NT2/D1 (cell line): ENCODE data around the gene WDFY4.

ENCODE experiments used
- DNase-seq: peaks from one replicate; pipeline ENCODE4 v3.0.0-alpha.2; 2011; ENCODE audit warnings: low read depth, low spot score
- H3K27me3 ChIP-seq: 2 replicates; pipeline ENCODE4 v1.6.0; 2011; ENCODE audit warnings: mild to moderate bottlenecking; ENCODE audit not compliant: insufficient read length, insufficient read depth
- H3K36me3 ChIP-seq: 2 replicates; pipeline ENCODE4 v1.6.1; 2011; ENCODE audit warnings: mild to moderate bottlenecking, low read length, mixed read lengths; ENCODE audit not compliant: insufficient read depth, insufficient read length
- H3K4me1 ChIP-seq: 2 replicates; pipeline ENCODE4 v1.5.1; 2011; ENCODE audit not compliant: insufficient read depth, insufficient read length
- H3K4me3 ChIP-seq: 2 replicates; pipeline ENCODE4 v1.5.1; 2011; ENCODE audit warnings: low read depth; ENCODE audit not compliant: insufficient read length
- H3K9ac ChIP-seq: 2 replicates; pipeline ENCODE4 v1.6.0; 2011; ENCODE audit warnings: low read depth; ENCODE audit not compliant: insufficient read length
- H3K9me3 ChIP-seq: 2 replicates; pipeline ENCODE4 v1.5.1; 2011; ENCODE audit warnings: mild to moderate bottlenecking, low read length; ENCODE audit not compliant: insufficient read depth
- SUZ12 ChIP-seq: IDR thresholded peaks from 2 replicates; pipeline ENCODE4 v1.6.1; 2011; ENCODE audit not compliant: insufficient read length, insufficient read depth; ENCODE audit errors: extremely low read depth
- YY1 ChIP-seq: IDR thresholded peaks from 2 replicates; pipeline ENCODE4 v1.6.1; 2011; ENCODE audit not compliant: insufficient read length, insufficient read depth
- ZNF274 ChIP-seq: IDR thresholded peaks from 2 replicates; pipeline ENCODE4 v1.6.1; 2011; ENCODE audit warnings: mild to moderate bottlenecking, low read depth, low read length

The WDFY4 gene

GRCh38 chr10:48843198-48843597, 158.5 kb downstream of the WDFY4 start:
- H3K9ac ChIP-seq, result no peak overlapping the region
- no peak for DNase-seq
- H3K4me3 ChIP-seq, result no peak overlapping the region
- TF ChIP-seq ZNF274, result no peak
- TF ChIP-seq SUZ12, result no peak
- TF ChIP-seq YY1, result no peak
- no peaks in the 10 kb centered on the region for H3K36me3 ChIP-seq
- no peaks in the 10 kb centered on the region for H3K4me1 ChIP-seq
- H3K9me3 ChIP-seq, result no peaks in the 10 kb centered on the region
- no peaks in the 10 kb centered on the region for H3K27me3 ChIP-seq

GRCh38 chr10:48844616-48845015, 159.9 kb downstream of the WDFY4 start:
- Histone ChIP-seq H3K27me3 (no peaks in the 10 kb centered on the region), H3K9me3 (no peaks in the 10 kb centered on the region), H3K9ac (no peak overlapping the region), H3K4me1 (no peaks in the 10 kb centered on the region), H3K36me3 (no peaks in the 10 kb centered on the region), H3K4me3 (no peak overlapping the region)
- DNase-seq, result no peak
- TF ChIP-seq SUZ12, result no peak
- no peak for TF ChIP-seq ZNF274
- TF ChIP-seq YY1, result no peak

GRCh38 chr10:48845512-48845911, 160.8 kb downstream of the WDFY4 start:
- Histone ChIP-seq H3K9ac (no peak overlapping the region), H3K9me3 (no peaks in the 10 kb centered on the region), H3K27me3 (no peaks in the 10 kb centered on the region), H3K36me3 (no peaks in the 10 kb centered on the region), H3K4me1 (no peaks in the 10 kb centered on the region), H3K4me3 (no peak overlapping the region)
- no peak for DNase-seq
- no peak for TF ChIP-seq YY1
- no peak for TF ChIP-seq ZNF274

- H3K4me1 ChIP-seq, result no peaks in the 10 kb centered on the region
- H3K9me3 ChIP-seq, result no peaks in the 10 kb centered on the region
- no peak overlapping the region for H3K9ac ChIP-seq
- H3K27me3 ChIP-seq, result no peaks in the 10 kb centered on the region
- no peaks in the 10 kb centered on the region for H3K36me3 ChIP-seq
- TF ChIP-seq ZNF274 (no peak), YY1 (no peak), SUZ12 (no peak)
- no peak for DNase-seq
- H3K4me3 ChIP-seq, result no peak overlapping the region
Observed at GRCh38 chr10:48847691-48848090, 163.0 kb downstream of the WDFY4 start.

GRCh38 chr10:48856855-48857254, 172.2 kb downstream of the WDFY4 start:
- Histone ChIP-seq H3K27me3 (no peaks in the 10 kb centered on the region), H3K9ac (no peak overlapping the region), H3K9me3 (no peaks in the 10 kb centered on the region), H3K4me1 (no peaks in the 10 kb centered on the region), H3K4me3 (no peak overlapping the region), H3K36me3 (no peaks in the 10 kb centered on the region)
- TF ChIP-seq ZNF274 (no peak), SUZ12 (no peak), YY1 (no peak)
- DNase-seq, result no peak

GRCh38 chr10:48872234-48872633, 187.6 kb downstream of the WDFY4 start:
- TF ChIP-seq SUZ12, result no peak
- TF ChIP-seq YY1, result no peak
- no peak for TF ChIP-seq ZNF274
- H3K9ac ChIP-seq, result no peak overlapping the region
- no peak overlapping the region for H3K4me3 ChIP-seq
- H3K9me3 ChIP-seq, result no peaks in the 10 kb centered on the region
- H3K27me3 ChIP-seq, result no peaks in the 10 kb centered on the region
- DNase-seq, result no peak
- no peaks in the 10 kb centered on the region for H3K4me1 ChIP-seq
- H3K36me3 ChIP-seq, result no peaks in the 10 kb centered on the region

GRCh38 chr10:48878091-48878490, 193.4 kb downstream of the WDFY4 start:
- Histone ChIP-seq H3K36me3 (no peaks in the 10 kb centered on the region), H3K4me1 (peaks cover 2% of the 10 kb centered on the region), H3K9ac (no peak overlapping the region), H3K27me3 (no peaks in the 10 kb centered on the region), H3K9me3 (no peaks in the 10 kb centered on the region), H3K4me3 (no peak overlapping the region)
- TF ChIP-seq SUZ12 (no peak), YY1 (no peak), ZNF274 (no peak)
- no peak for DNase-seq

- Histone ChIP-seq H3K4me3 (no peak overlapping the region), H3K9me3 (no peaks in the 10 kb centered on the region), H3K9ac (no peak overlapping the region), H3K4me1 (peaks cover 2% of the 10 kb centered on the region), H3K36me3 (no peaks in the 10 kb centered on the region), H3K27me3 (no peaks in the 10 kb centered on the region)
- no peak for DNase-seq
- TF ChIP-seq SUZ12 (no peak), ZNF274 (no peak), YY1 (no peak)
Observed at GRCh38 chr10:48879451-48879850, 194.8 kb downstream of the WDFY4 start.
